ENCODE measurements around the gene SYNJ1.

GRCh38 chr21:32599091-32599490, 128.7 kb downstream of the SYNJ1 start:
- TF ChIP-seq, protein P1, sequence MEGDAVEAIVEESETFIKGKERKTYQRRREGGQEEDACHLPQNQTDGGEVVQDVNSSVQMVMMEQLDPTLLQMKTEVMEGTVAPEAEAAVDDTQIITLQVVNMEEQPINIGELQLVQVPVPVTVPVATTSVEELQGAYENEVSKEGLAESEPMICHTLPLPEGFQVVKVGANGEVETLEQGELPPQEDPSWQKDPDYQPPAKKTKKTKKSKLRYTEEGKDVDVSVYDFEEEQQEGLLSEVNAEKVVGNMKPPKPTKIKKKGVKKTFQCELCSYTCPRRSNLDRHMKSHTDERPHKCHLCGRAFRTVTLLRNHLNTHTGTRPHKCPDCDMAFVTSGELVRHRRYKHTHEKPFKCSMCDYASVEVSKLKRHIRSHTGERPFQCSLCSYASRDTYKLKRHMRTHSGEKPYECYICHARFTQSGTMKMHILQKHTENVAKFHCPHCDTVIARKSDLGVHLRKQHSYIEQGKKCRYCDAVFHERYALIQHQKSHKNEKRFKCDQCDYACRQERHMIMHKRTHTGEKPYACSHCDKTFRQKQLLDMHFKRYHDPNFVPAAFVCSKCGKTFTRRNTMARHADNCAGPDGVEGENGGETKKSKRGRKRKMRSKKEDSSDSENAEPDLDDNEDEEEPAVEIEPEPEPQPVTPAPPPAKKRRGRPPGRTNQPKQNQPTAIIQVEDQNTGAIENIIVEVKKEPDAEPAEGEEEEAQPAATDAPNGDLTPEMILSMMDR (conservative IDR thresholded peaks at IDR 0.05; ENCODE audit: low read depth in 2 of 2), result no peak
- TF ChIP-seq EZH2 (IDR thresholded peaks at IDR 0.05; ENCODE audit: low read depth, unreplicated experiment) (no peak), POLR2AphosphoS5 (IDR thresholded peaks at IDR 0.05; ENCODE audit: low read depth) (no peak), CREB1 (CRISPR knock-in tag; IDR thresholded peaks at IDR 0.05; ENCODE audit: low read depth) (no peak)
